IMR-90 (cell line): ENCODE results near the gene ARHGAP12. TPM values are rescaled to one million over a fixed set of nuclear protein-coding genes. Genes with fewer than 3 reads are reported as not detected.

Experiments used
- ATAC-seq: fragments of 200-7000 bp; cut with Tn5 transposase; 2 replicates; pipeline ENCODE4 v1.9.1; 2020; ENCODE audit warnings: low read depth, mild to moderate bottlenecking, moderate library complexity
- BruUV-seq: library from RNA; stranded (reverse); fragments of 400-500 nt; replicated peaks from 2 replicates; lab custom pipeline; 2021; lab: Mats Ljungman, UMichigan
- CTCF ChIA-PET: fragments of 300-600 bp; formaldehyde crosslinking; extraction: SDS; loops from one replicate; lab custom pipeline; 2021; ENCODE audit warnings: antibody characterized with exemption; lab: Yijun Ruan, JAX
- POLR2A ChIA-PET: fragments of 300-600 bp; sonication (Branson Sonifier 250); formaldehyde crosslinking; loops from one replicate; lab custom pipeline; 2022; ENCODE audit warnings: antibody characterized with exemption; ENCODE audit not compliant: unreplicated experiment; lab: Charles Lee
- DNase-seq: peaks from one replicate; pipeline ENCODE4 v3.0.0; 2013
- H2AFZ ChIP-seq: replicated peaks from 2 replicates; pipeline ENCODE3; 2013; ENCODE audit warnings: low read length, mild to moderate bottlenecking; ENCODE audit not compliant: poor library complexity
- H2AK5ac ChIP-seq: 2 replicates; pipeline ENCODE4 v1.6.1; 2013; ENCODE audit warnings: low read depth, low read length, inconsistent platforms
- H2AK9ac ChIP-seq: replicated peaks from 2 replicates; pipeline ENCODE3; 2013; ENCODE audit warnings: mild to moderate bottlenecking, low read depth, low read length, moderate library complexity; ENCODE audit not compliant: poor library complexity
- H2BK120ac ChIP-seq: 2 replicates; pipeline ENCODE4 v1.6.1; 2013; ENCODE audit warnings: low read depth, low read length, inconsistent platforms
- H2BK15ac ChIP-seq: 3 replicates; pipeline ENCODE4 v1.6.1; 2013; ENCODE audit warnings: low read depth, low read length, inconsistent platforms
- H2BK20ac ChIP-seq: 2 replicates; pipeline ENCODE4 v1.6.1; 2013; ENCODE audit warnings: low read depth, mild to moderate bottlenecking, inconsistent platforms, low read length, moderate library complexity
- H2BK5ac ChIP-seq: 2 replicates; pipeline ENCODE4 v1.6.1; 2013; ENCODE audit warnings: mild to moderate bottlenecking, low read depth, low read length, inconsistent platforms; ENCODE audit not compliant: poor library complexity, severe bottlenecking
- H3K14ac ChIP-seq: replicated peaks from 2 replicates; pipeline ENCODE4 v1.6.1; 2013; ENCODE audit warnings: low read depth, low read length, inconsistent platforms
- H3K18ac ChIP-seq: 2 replicates; pipeline ENCODE4 v1.6.1; 2013; ENCODE audit warnings: low read depth, low read length, control low read depth
- H3K23ac ChIP-seq: 2 replicates; pipeline ENCODE4 v1.6.1; 2013; ENCODE audit warnings: low read depth, low read length, inconsistent platforms
- H3K27ac ChIP-seq: 2 replicates; pipeline ENCODE4 v1.5.1; 2013; ENCODE audit warnings: mild to moderate bottlenecking, control low read depth, low read length; ENCODE audit not compliant: insufficient read depth
- H3K27me3 ChIP-seq: 2 replicates; pipeline ENCODE4 v1.6.1; 2013; ENCODE audit warnings: low read length; ENCODE audit not compliant: control insufficient read depth, insufficient read depth
- H3K36me3 ChIP-seq: 2 replicates; pipeline ENCODE4 v1.6.1; 2013; ENCODE audit warnings: low read length, mixed read lengths; ENCODE audit not compliant: control insufficient read depth, insufficient read depth
- H3K4ac ChIP-seq: 2 replicates; pipeline ENCODE4 v1.6.1; 2013; ENCODE audit warnings: low read depth, low read length, inconsistent platforms
- H3K4me1 ChIP-seq: 2 replicates; pipeline ENCODE4 v1.6.1; 2013; ENCODE audit warnings: low read length, mixed read lengths; ENCODE audit not compliant: control insufficient read depth, insufficient read depth
- H3K4me2 ChIP-seq: 2 replicates; pipeline ENCODE4 v1.6.1; 2013; ENCODE audit warnings: low read depth, mild to moderate bottlenecking, control low read depth, low read length, moderate library complexity
- H3K4me3 ChIP-seq: 2 replicates; pipeline ENCODE4 v1.5.1; 2013; ENCODE audit warnings: low read depth, mild to moderate bottlenecking, control low read depth, low read length, moderate library complexity; ENCODE audit not compliant: insufficient read depth
- H3K56ac ChIP-seq: 2 replicates; pipeline ENCODE4 v1.6.1; 2013; ENCODE audit warnings: low read length, inconsistent platforms; ENCODE audit not compliant: insufficient read depth; ENCODE audit errors: extremely low read depth
- H3K79me1 ChIP-seq, 2 experiments: 2 replicates each; pipeline ENCODE4 v1.6.1; 2013; ENCODE audit warnings: low read length in 2 of 2, inconsistent platforms in 1 of 2, low read depth in 1 of 2
- H3K9ac ChIP-seq: 2 replicates; pipeline ENCODE4 v1.6.1; 2013; ENCODE audit warnings: low read depth, low read length, control low read depth
- H3K9me1 ChIP-seq: 2 replicates; pipeline ENCODE4 v1.6.1; 2013; ENCODE audit warnings: low read length, inconsistent platforms; ENCODE audit not compliant: insufficient read depth
- H3K9me3 ChIP-seq: 2 replicates; pipeline ENCODE4 v1.6.1; 2013; ENCODE audit warnings: low read length; ENCODE audit not compliant: control insufficient read depth, insufficient read depth
- H4K20me1 ChIP-seq: 2 replicates; pipeline ENCODE4 v1.6.1; 2013; ENCODE audit warnings: low read length, inconsistent platforms; ENCODE audit not compliant: insufficient read depth
- H4K5ac ChIP-seq: 2 replicates; pipeline ENCODE4 v1.6.1; 2013; ENCODE audit warnings: mild to moderate bottlenecking, low read depth, low read length, control low read depth
- H4K8ac ChIP-seq, 2 experiments: 2 replicates each; pipeline ENCODE4 v1.6.1; 2013; ENCODE audit warnings: low read depth in 2 of 2, low read length in 2 of 2, control low read depth in 1 of 2, inconsistent platforms in 1 of 2
- H4K91ac ChIP-seq: 2 replicates; pipeline ENCODE4 v1.6.1; 2013; ENCODE audit warnings: low read depth, low read length, inconsistent platforms; ENCODE audit not compliant: insufficient read depth
- BHLHE40 ChIP-seq: fragments of 150-350 bp; IDR thresholded peaks from 2 replicates; pipeline ENCODE4 v1.6.1; 2016; ENCODE audit warnings: mild to moderate bottlenecking, low read depth, low read length
- CTCF ChIP-seq: conservative IDR thresholded peaks from 2 replicates; pipeline ENCODE4 v1.5.1; 2012; ENCODE audit warnings: mild to moderate bottlenecking, low read depth, low read length, improper control_type of control experiment
- ELK1 ChIP-seq: fragments of 150-350 bp; IDR thresholded peaks from 2 replicates; pipeline ENCODE4 v1.6.1; 2016; ENCODE audit warnings: low read depth, mild to moderate bottlenecking, low read length, moderate library complexity, borderline replicate concordance
- MXI1 ChIP-seq: IDR thresholded peaks from 2 replicates; pipeline ENCODE4 v1.6.1; 2012; ENCODE audit warnings: low read depth, mild to moderate bottlenecking, low read length, moderate library complexity, borderline replicate concordance
- NFE2L2 ChIP-seq: fragments of 150-350 bp; IDR thresholded peaks from 2 replicates; pipeline ENCODE4 v1.6.1; 2016; ENCODE audit warnings: low read depth, mild to moderate bottlenecking, low read length
- RAD21 ChIP-seq: IDR thresholded peaks from 2 replicates; pipeline ENCODE4 v1.6.1; 2012; ENCODE audit warnings: low read length, improper control_type of control experiment
- RFX5 ChIP-seq: IDR thresholded peaks from 2 replicates; pipeline ENCODE4 v1.8.0; 2012; ENCODE audit warnings: low read depth, mild to moderate bottlenecking, low read length, moderate library complexity
- SMC3 ChIP-seq: fragments of 150-350 bp; IDR thresholded peaks from 2 replicates; pipeline ENCODE4 v1.6.1; 2016; ENCODE audit warnings: low read depth, mild to moderate bottlenecking, antibody characterized with exemption, low read length, moderate library complexity
- USF2 ChIP-seq: fragments of 150-350 bp; IDR thresholded peaks from 2 replicates; pipeline ENCODE4 v1.6.1; 2017; ENCODE audit warnings: mild to moderate bottlenecking, antibody characterized with exemption, low read length, low read depth
- WGBS, 2 experiments: methylation state at CpG; one replicate each; pipeline versions ENCODE4 v1.1.5 to v1.1.7; 2013; ENCODE audit warnings: missing lambda C conversion rate in 2 of 2; ENCODE audit not compliant: insufficient read length in 1 of 2; ENCODE audit errors: extremely low coverage in 2 of 2; 5-methylcytosine and 5-hydroxymethylcytosine counted together
- dilution Hi-C: fragments of 300-500 bp; cut with HindIII; formaldehyde crosslinking; loops from one replicate; pipeline ENCODE4 v1.14.3; 2018; ENCODE audit warnings: low sequenced_read_pairs; ENCODE audit not compliant: unreplicated experiment
- in situ Hi-C: fragments of 300-500 bp; cut with MboI; formaldehyde crosslinking; loops from 3 replicates; pipeline ENCODE4 v1.14.3; 2019; ENCODE audit warnings: low sequenced_read_pairs, inconsistent platforms, mixed read lengths
- intact Hi-C: fragments of 100-400 bp; cut with micrococcal nuclease; formaldehyde crosslinking; loops from 2 replicates; pipeline ENCODE4 v1.10.0; 2022
- polyA plus RNA-seq, 3 experiments: library from polyadenylated mRNA; depleted of rRNA; stranded (reverse); fragments of >200 nt; gene quantifications; 2 replicates each; pipeline ENCODE4 v1.2.3, GENCODE V29; 2012; ENCODE audit warnings: low replicate concordance in 1 of 3
- total RNA-seq: library from RNA; depleted of rRNA; stranded (reverse); fragments of >200 nt; gene quantifications from 2 replicates; pipeline ENCODE4 v1.2.3, GENCODE V29; 2012

Gene ARHGAP12
- total and polyA plus RNA-seq, 2 of the 4 experiments (the other 2 are of a cell fraction), result 9.0 to 28.5 TPM

GRCh38 chr10:31959461-31960173, 31.0 kb upstream of the ARHGAP12 start:
- ATAC-seq, result no peak

More at GRCh38 chr10:31959461-31960173, 31.0 kb upstream of the ARHGAP12 start:
- in situ Hi-C loops, result no loop called here
- H2AK9ac ChIP-seq, result no peak overlapping the region
- H2BK15ac ChIP-seq, result no peak overlapping the region
- H3K4me3 ChIP-seq, result no peak overlapping the region
- TF ChIP-seq USF2, result no peak
- no peak for TF ChIP-seq NFE2L2
- TF ChIP-seq MXI1, result no peak
- TF ChIP-seq ELK1, result no peak
- no peak for TF ChIP-seq SMC3
- TF ChIP-seq CTCF, result no peak
- TF ChIP-seq BHLHE40, result no peak
- no peak for TF ChIP-seq RFX5
- no peak for TF ChIP-seq RAD21
- H3K18ac ChIP-seq, result no peak overlapping the region
- no peak overlapping the region for H3K27ac ChIP-seq
- H2BK5ac ChIP-seq, result no peak overlapping the region
- H3K36me3 ChIP-seq, result no peaks in the 10 kb centered on the region
- no peaks in the 10 kb centered on the region for H3K79me1 ChIP-seq
- no peak overlapping the region for H3K9ac ChIP-seq
- H4K5ac ChIP-seq, result no peak overlapping the region
- dilution Hi-C loops, result no loop called here
- no peak overlapping the region for H2BK120ac ChIP-seq
- H3K4ac ChIP-seq, result no peak overlapping the region
- no peak overlapping the region for H3K14ac ChIP-seq
- no peak overlapping the region for H3K23ac ChIP-seq
- BruUV-seq, result no TSS peak
- H4K20me1 ChIP-seq, result no peaks in the 10 kb centered on the region
- ChIA-PET CTCF (no interaction called here), POLR2A (no interaction called here)
- H3K56ac ChIP-seq, result no peak overlapping the region
- H3K4me1 ChIP-seq, result no peaks in the 10 kb centered on the region
- 0% methylated on average over 1 of the region's 3 CpGs; no CpG with 5 or more reads in 1 of the 2 experiments for WGBS, 2 experiments
- H3K4me2 ChIP-seq, result no peak overlapping the region
- no peaks in the 10 kb centered on the region for H3K9me1 ChIP-seq
- no peaks in the 10 kb centered on the region for H3K27me3 ChIP-seq
- H2BK20ac ChIP-seq, result no peak overlapping the region
- H3K9me3 ChIP-seq, result no peaks in the 10 kb centered on the region; the same call in 1 of the 2 replicates
- no peak overlapping the region for H2AK5ac ChIP-seq
- H4K91ac ChIP-seq, result no peak overlapping the region
- DNase-seq, result no peak
- intact Hi-C loops, result no loop called here
- H4K8ac ChIP-seq, result no peak overlapping the region
- no peak overlapping the region for H2AFZ ChIP-seq
